ENCODE data around the gene SETD7.

DNA sequence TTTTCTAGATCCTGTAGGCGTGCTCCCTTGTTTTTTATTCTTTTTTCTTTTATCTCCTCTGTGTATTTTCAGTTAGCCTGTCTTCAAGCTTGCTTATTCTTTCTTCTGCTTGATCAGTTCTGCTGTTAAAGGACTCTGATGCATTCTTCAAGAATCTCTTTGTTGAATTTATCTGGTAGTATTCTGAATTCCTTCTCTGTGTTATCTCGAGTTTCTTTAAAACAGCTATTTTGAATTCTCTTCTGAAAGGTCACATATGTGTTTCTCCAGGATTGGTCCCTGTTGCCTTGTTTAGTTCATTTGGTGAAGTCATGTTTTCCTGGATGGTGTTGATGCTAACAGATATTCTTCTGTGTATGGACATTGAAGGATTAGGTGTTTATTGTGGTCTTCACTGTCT lies 86.8 kb downstream of the SETD7 start:
- no peak for TF ChIP-seq POLR2A (IDR thresholded peaks at IDR 0.05)
- TF ChIP-seq, protein P1, sequence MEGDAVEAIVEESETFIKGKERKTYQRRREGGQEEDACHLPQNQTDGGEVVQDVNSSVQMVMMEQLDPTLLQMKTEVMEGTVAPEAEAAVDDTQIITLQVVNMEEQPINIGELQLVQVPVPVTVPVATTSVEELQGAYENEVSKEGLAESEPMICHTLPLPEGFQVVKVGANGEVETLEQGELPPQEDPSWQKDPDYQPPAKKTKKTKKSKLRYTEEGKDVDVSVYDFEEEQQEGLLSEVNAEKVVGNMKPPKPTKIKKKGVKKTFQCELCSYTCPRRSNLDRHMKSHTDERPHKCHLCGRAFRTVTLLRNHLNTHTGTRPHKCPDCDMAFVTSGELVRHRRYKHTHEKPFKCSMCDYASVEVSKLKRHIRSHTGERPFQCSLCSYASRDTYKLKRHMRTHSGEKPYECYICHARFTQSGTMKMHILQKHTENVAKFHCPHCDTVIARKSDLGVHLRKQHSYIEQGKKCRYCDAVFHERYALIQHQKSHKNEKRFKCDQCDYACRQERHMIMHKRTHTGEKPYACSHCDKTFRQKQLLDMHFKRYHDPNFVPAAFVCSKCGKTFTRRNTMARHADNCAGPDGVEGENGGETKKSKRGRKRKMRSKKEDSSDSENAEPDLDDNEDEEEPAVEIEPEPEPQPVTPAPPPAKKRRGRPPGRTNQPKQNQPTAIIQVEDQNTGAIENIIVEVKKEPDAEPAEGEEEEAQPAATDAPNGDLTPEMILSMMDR (IDR thresholded peaks at IDR 0.05), result no peak
